K562 (cell line): ENCODE results near the gene MPZL1. TPM values are rescaled to one million over a fixed set of nuclear protein-coding genes. Genes with fewer than 3 reads are reported as not detected.
A peak's percentile ranks its signal among the peaks of the same experiment; 100 is the strongest.

Source experiments
- CHD7 ChIP-seq: fragments of 200-600 bp; sonication (generic); IDR thresholded peaks from one replicate; pipeline ENCODE4 v1.6.1; 2012; ENCODE audit warnings: mild to moderate bottlenecking, low read depth, low read length, inconsistent platforms
- CREB3L1 ChIP-seq: fragments of 450-650 bp; IDR thresholded peaks from 2 replicates; pipeline ENCODE4 v1.6.1; 2014; ENCODE audit warnings: low read depth, mild to moderate bottlenecking, moderate library complexity, borderline replicate concordance
- DACH1 ChIP-seq: fragments of 450-650 bp; IDR thresholded peaks from 2 replicates; pipeline ENCODE4 v1.6.1; 2018; ENCODE audit not compliant: partially characterized antibody
- FOXO4 ChIP-seq: fragments of 450-650 bp; formaldehyde crosslinking; IDR thresholded peaks from 2 replicates; pipeline ENCODE4 v1.4.0; 2020; ENCODE audit warnings: mild to moderate bottlenecking, moderate library complexity
- MAX ChIP-seq: sonication (generic); formaldehyde crosslinking; IDR thresholded peaks from 2 replicates; pipeline ENCODE4 v1.9.0; 2022; ENCODE audit warnings: mild to moderate bottlenecking, missing genetic modification reagents
- RNF219 ChIP-seq: fragments of 250-450 bp; sonication (Bioruptor Pico); IDR thresholded peaks from 2 replicates; pipeline ENCODE4 v1.5.0; 2022; ENCODE audit warnings: mild to moderate bottlenecking
- U2AF1 ChIP-seq: fragments of 200-400 bp; formaldehyde crosslinking; optimal IDR thresholded peaks from 2 replicates; pipeline ENCODE3; 2017; ENCODE audit warnings: mild to moderate bottlenecking, low read depth, low read length, moderate library complexity
- ZFX ChIP-seq: sonication (generic); formaldehyde crosslinking; IDR thresholded peaks from 2 replicates; pipeline ENCODE4 v1.8.0; 2022; ENCODE audit warnings: mild to moderate bottlenecking, missing genetic modification reagents, moderate library complexity
- ZNF12 ChIP-seq: sonication (generic); formaldehyde crosslinking; IDR thresholded peaks from 2 replicates; pipeline ENCODE4 v1.4.0; 2020; ENCODE audit warnings: mild to moderate bottlenecking, missing genetic modification reagents
- ZNF696 ChIP-seq: fragments of 250-450 bp; sonication (Bioruptor Pico); conservative IDR thresholded peaks from 2 replicates; pipeline ENCODE4 v1.4.0; 2020; ENCODE audit warnings: mild to moderate bottlenecking, moderate library complexity
- polyA plus RNA-seq, 8 experiments: library from polyadenylated mRNA; depleted of rRNA in 4 of 8; stranded (reverse) in 5 of 8; unstranded in 3 of 8; fragments of >200 nt; fragmentation: Nextera tagmentation in 2 of 8; fragmentation: Illumina TruSeq in 1 of 8; extraction: Ambion mirVana in 2 of 8; extraction: Trizol in 1 of 8; gene quantifications; 2 replicates each; pipeline versions ENCODE4 v1.2.1 to v1.2.3, GENCODE V29; 2011 to 2014; ENCODE audit warnings: inconsistent platforms in 1 of 8, missing spikeins in 1 of 8
- total RNA-seq, 7 experiments: library from RNA; depleted of rRNA in 6 of 7; stranded (reverse); fragments of >200 nt in 6 of 7; fragmentation: Illumina TruSeq in 2 of 7; extraction: Trizol in 2 of 7; gene quantifications; 2 replicates each; pipeline versions ENCODE4 v1.2.1 to v1.2.3, GENCODE V29; 2011 to 2021; ENCODE audit warnings: low replicate concordance in 1 of 7

MPZL1 gene
- total and polyA plus RNA-seq, 9 of the 15 experiments (the other 6 are each of a cell fraction or from before 2014, with no cell fraction given) = 14.5 to 153 (median 66.5) TPM

GRCh38 chr1:167721617-167722151 lies at the start of gene MPZL1 (continued):
- TF ChIP-seq U2AF1 (no peak), CREB3L1 (peak; percentile 70; the same call in 1 of the 2 replicates), RNF219 (no peak), ZNF12 (CRISPR knock-in tag) (0 out of 2 replicates have a peak, but pooled peaks have one; percentile 44), DACH1 (no peak), MAX (peak; percentile 88), ZNF696 (no peak), ZFX (CRISPR knock-in tag) (peak; percentile 69), FOXO4 (CRISPR knock-in tag) (no peak), CHD7 (no peak)
